ENCODE results near the gene BAHCC1.

BAHCC1 gene

DNA sequence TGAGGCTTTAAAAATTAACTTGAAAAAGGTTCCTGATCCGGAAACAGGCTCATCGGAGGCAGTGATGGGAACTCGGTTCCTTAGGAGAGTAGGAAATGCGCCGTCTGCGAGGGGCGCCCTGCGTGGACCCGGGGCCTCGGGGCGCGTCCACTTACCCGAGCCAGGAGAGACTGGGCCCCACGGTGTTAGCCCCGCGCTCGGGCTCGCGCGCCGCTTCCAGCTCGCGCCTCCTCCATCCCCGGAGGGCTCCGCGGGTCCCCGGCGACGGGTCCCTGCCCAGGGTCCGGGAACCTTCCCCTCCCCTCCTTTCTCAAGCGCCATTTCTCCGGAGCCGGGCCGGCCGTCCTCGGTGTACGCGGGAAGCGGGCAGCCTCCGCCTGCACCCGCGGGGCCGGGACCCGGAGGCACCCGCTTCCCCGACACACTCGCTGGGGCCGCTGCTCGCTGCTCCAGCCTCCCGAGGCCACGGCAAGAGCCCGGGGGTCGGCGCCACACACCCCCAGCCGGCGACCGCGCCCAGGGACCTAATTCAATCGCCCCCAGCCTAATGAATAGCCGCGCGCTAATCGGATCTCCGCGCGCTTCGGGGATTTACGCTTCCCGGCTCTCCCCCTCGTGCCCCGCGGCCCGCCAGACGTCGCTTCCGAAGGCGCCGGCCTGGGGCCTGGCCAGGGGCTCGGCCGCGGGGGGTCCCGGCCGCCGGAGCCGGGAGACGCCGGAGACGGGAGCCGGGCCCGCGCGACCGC lies 2.2 kb upstream of the BAHCC1 start:
- peak; percentile 36 to 44 for DNase-seq (ENCODE audit: low read depth in 2 of 2)
- peak overlapping the region; percentile 57 to 63 for H3K4me3 ChIP-seq (replicated peaks in 1 of 2; ENCODE audit: low read depth in 2 of 2, low read length in 2 of 2)

DNA sequence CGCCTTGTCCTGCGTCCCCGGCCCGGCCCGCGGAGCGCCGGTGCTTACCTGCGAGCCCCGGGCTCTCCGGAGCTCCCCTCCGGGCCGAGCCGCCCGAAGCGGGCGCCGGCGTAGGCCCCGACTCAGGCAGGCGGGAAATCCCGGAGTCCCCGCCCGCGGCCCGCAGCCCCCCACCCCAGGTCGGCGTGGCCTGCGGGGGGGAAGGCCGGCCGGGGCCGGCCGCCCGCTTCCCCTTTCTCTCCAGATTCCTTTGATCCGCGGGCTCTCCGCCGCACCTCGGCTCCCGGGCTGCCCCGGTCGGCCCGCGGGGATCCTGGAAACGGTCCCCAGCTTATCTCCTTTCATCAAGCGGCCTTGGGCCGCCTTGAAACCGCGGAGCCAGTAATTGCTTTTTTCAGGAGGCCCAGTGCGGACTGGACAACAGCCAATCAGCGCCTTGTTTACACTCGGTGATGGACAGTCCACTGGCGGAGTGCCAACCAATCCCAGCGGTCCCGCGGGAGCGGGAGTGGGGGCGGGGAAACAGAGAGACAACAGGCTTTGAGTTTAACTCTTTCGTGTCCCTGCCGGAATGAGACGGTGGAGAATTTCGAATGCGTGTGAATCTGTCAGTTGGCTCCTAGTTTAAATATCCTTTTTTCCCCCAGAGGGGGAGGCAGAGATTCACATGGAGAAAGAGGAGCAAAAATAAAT lies 1.4 kb upstream of the BAHCC1 start:
- H3K4me3 ChIP-seq (replicated peaks in 1 of 2; ENCODE audit: low read depth in 2 of 2, low read length in 2 of 2): peak overlapping the region; percentile 30 to 63
- TF ChIP-seq, protein P1, sequence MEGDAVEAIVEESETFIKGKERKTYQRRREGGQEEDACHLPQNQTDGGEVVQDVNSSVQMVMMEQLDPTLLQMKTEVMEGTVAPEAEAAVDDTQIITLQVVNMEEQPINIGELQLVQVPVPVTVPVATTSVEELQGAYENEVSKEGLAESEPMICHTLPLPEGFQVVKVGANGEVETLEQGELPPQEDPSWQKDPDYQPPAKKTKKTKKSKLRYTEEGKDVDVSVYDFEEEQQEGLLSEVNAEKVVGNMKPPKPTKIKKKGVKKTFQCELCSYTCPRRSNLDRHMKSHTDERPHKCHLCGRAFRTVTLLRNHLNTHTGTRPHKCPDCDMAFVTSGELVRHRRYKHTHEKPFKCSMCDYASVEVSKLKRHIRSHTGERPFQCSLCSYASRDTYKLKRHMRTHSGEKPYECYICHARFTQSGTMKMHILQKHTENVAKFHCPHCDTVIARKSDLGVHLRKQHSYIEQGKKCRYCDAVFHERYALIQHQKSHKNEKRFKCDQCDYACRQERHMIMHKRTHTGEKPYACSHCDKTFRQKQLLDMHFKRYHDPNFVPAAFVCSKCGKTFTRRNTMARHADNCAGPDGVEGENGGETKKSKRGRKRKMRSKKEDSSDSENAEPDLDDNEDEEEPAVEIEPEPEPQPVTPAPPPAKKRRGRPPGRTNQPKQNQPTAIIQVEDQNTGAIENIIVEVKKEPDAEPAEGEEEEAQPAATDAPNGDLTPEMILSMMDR (IDR thresholded peaks at IDR 0.05; ENCODE audit: low read depth, low read length): no peak

More for the DNA sequence above, 2.2 kb upstream of the BAHCC1 start:
- TF ChIP-seq, protein P1 (IDR thresholded peaks at IDR 0.05; ENCODE audit: low read depth, low read length): no peak

GRCh38 chr17:81394377-81394920 lies 808 bp upstream of the BAHCC1 start:
- no peak for DNase-seq (ENCODE audit: low read depth in 2 of 2)
- TF ChIP-seq, protein P1 (IDR thresholded peaks at IDR 0.05; ENCODE audit: low read depth, low read length): no peak
- peak overlapping the region; percentile 29 to 34 for H3K4me3 ChIP-seq (replicated peaks in 1 of 2; ENCODE audit: low read depth in 2 of 2, low read length in 2 of 2)

More for the DNA sequence above, 1.4 kb upstream of the BAHCC1 start:
- DNase-seq (ENCODE audit: low read depth in 2 of 2): peak; percentile 100

DNA sequence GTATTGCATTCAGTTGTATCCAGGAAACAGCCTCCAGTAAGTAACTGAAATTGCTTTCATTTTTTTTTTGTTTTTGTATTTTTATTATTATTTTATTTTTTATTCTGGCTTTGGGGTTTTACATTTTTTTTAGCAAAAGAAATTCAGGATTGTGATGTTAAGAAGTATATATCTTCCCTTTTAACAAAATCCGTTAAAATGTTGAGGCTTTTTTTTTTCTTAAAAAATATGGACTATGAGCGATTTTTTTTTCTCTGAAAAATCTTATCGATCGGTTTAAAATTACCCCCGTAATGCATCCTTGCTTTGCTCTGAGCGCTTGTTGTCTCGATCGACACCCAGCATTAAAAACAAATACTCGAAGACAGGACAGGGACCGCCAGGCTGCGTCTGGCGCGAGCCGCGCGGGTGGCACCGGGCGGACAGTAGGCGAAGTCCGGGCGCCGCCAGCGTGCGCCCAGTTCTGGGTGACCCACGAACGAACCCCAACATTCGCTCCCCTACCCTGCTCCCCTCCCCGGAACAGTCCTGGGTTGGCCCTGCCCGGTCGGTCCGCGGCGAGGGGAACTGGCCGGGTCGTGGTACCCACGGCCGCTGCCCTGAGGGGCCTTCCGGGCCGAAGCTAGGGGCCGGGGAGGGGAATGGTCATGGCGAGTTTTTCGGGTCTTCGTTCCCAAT lies 482 bp downstream of the BAHCC1 start:
- TF ChIP-seq, protein P1 (IDR thresholded peaks at IDR 0.05; ENCODE audit: low read depth, low read length): no peak
- H3K4me3 ChIP-seq (replicated peaks in 1 of 2; ENCODE audit: low read depth in 2 of 2, low read length in 2 of 2): peak overlapping the region; percentile 67
- DNase-seq (ENCODE audit: low read depth in 2 of 2): peak in 1 of 2 donors; percentile 40

GRCh38 chr17:81396278-81396721 lies 1.0 kb downstream of the BAHCC1 start:
- DNase-seq (ENCODE audit: low read depth in 2 of 2): no peak
- TF ChIP-seq, protein P1 (IDR thresholded peaks at IDR 0.05; ENCODE audit: low read depth, low read length): no peak
- H3K4me3 ChIP-seq (replicated peaks in 1 of 2; ENCODE audit: low read depth in 2 of 2, low read length in 2 of 2): peak overlapping the region; percentile 67

GRCh38 chr17:81396722-81397313 lies 1.6 kb downstream of the BAHCC1 start:
- TF ChIP-seq, protein P1 (IDR thresholded peaks at IDR 0.05; ENCODE audit: low read depth, low read length): no peak
- DNase-seq (ENCODE audit: low read depth in 2 of 2): peak in 1 of 2 donors; percentile 61
- peak overlapping the region; percentile 67 for H3K4me3 ChIP-seq (replicated peaks in 1 of 2; ENCODE audit: low read depth in 2 of 2, low read length in 2 of 2)
